Hepatocyte (in vitro differentiated cells): ENCODE measurements around the gene CAMK2G. TPM values are rescaled to one million over a fixed set of nuclear protein-coding genes. Genes with fewer than 3 reads are reported as not detected.

Experiments used
- DNase-seq: peaks from one replicate; pipeline ENCODE4 v3.0.0-alpha.2; 2016; ENCODE audit warnings: low spot score
- H2AFZ ChIP-seq: fragments of 200-600 bp; sonication (generic); 2 replicates; pipeline ENCODE4 v1.6.0; 2016; ENCODE audit warnings: antibody characterized with exemption, mild to moderate bottlenecking
- H3K27ac ChIP-seq: fragments of 200-600 bp; sonication (generic); 2 replicates; pipeline ENCODE4 v1.5.1; 2016; ENCODE audit warnings: mild to moderate bottlenecking
- H3K27me3 ChIP-seq: fragments of 200-600 bp; sonication (generic); 2 replicates; pipeline ENCODE4 v1.6.1; 2016
- H3K36me3 ChIP-seq: fragments of 200-600 bp; sonication (generic); replicated peaks from 2 replicates; pipeline ENCODE4 v1.5.1; 2016; ENCODE audit warnings: low read depth; ENCODE audit not compliant: insufficient read depth
- H3K4me1 ChIP-seq: fragments of 200-600 bp; sonication (generic); 2 replicates; pipeline ENCODE4 v1.5.1; 2016; ENCODE audit warnings: mild to moderate bottlenecking, moderate library complexity; ENCODE audit not compliant: insufficient read depth
- H3K4me2 ChIP-seq: fragments of 200-600 bp; sonication (generic); 2 replicates; pipeline ENCODE4 v1.6.0; 2016
- H3K4me3 ChIP-seq: fragments of 200-600 bp; sonication (generic); 2 replicates; pipeline ENCODE4 v1.5.1; 2016; ENCODE audit warnings: mild to moderate bottlenecking
- H3K79me2 ChIP-seq: fragments of 200-600 bp; sonication (generic); 2 replicates; pipeline ENCODE4 v1.6.0; 2017; ENCODE audit warnings: mild to moderate bottlenecking
- H3K9me2 ChIP-seq: fragments of 200-600 bp; sonication (generic); replicated peaks from 2 replicates; pipeline ENCODE4 v1.6.0; 2017; ENCODE audit warnings: mild to moderate bottlenecking; ENCODE audit not compliant: insufficient read depth
- H3K9me3 ChIP-seq: fragments of 200-600 bp; sonication (generic); 2 replicates; pipeline ENCODE4 v1.5.1; 2016; ENCODE audit warnings: low read depth, mild to moderate bottlenecking
- H4K20me1 ChIP-seq: fragments of 200-600 bp; sonication (generic); 2 replicates; pipeline ENCODE4 v1.6.0; 2016; ENCODE audit warnings: mild to moderate bottlenecking; ENCODE audit not compliant: insufficient read depth, poor library complexity, severe bottlenecking
- CTCF ChIP-seq: fragments of 200-600 bp; sonication (generic); IDR thresholded peaks from 2 replicates; pipeline ENCODE4 v1.5.1; 2016; ENCODE audit warnings: antibody characterized with exemption, mild to moderate bottlenecking; ENCODE audit not compliant: poor library complexity
- EZH2 ChIP-seq: fragments of 200-600 bp; sonication (generic); IDR thresholded peaks from 2 replicates; pipeline ENCODE4 v1.6.1; 2016; ENCODE audit warnings: antibody characterized with exemption, mild to moderate bottlenecking, borderline replicate concordance
- EZH2phosphoT487 ChIP-seq: fragments of 200-600 bp; sonication (generic); IDR thresholded peaks from one replicate; pipeline ENCODE4 v1.6.1; 2018; ENCODE audit warnings: antibody characterized with exemption, mild to moderate bottlenecking, low read depth, moderate library complexity; ENCODE audit not compliant: unreplicated experiment, severe bottlenecking
- WGBS: methylation state at CpG from one replicate; pipeline ENCODE4 v1.1.6; 2016; ENCODE audit warnings: low lambda C conversion rate; ENCODE audit errors: missing lambda C conversion rate; 5-methylcytosine and 5-hydroxymethylcytosine counted together
- polyA plus RNA-seq: library from polyadenylated mRNA; unstranded; fragments of >200 nt; fragmentation: Nextera tagmentation; extraction: Ambion mirVana; gene quantifications from 2 replicates; pipeline ENCODE4 v1.2.1, GENCODE V29; 2016
- total RNA-seq: library from RNA; depleted of rRNA; stranded (reverse); fragments of >200 nt; gene quantifications from 2 replicates; pipeline ENCODE4 v1.2.3, GENCODE V29; 2014

Gene CAMK2G
- total and polyA plus RNA-seq, 2 experiments from 2014 or later = 5.2 to 25.0 TPM

- 97% methylated on average over 32 of the region's 40 CpGs for WGBS
- H3K4me2 ChIP-seq = no peak overlapping the region
- no peak for DNase-seq
- no peaks in the 10 kb centered on the region for H4K20me1 ChIP-seq
- H3K9me3 ChIP-seq = no peaks in the 10 kb centered on the region
- H3K9me2 ChIP-seq = no peaks in the 10 kb centered on the region
- no peaks in the 10 kb centered on the region for H3K79me2 ChIP-seq
- no peak overlapping the region for H2AFZ ChIP-seq
- H3K4me1 ChIP-seq = no peaks in the 10 kb centered on the region
- H3K27ac ChIP-seq = no peak overlapping the region
- TF ChIP-seq EZH2phosphoT487 (no peak), EZH2 (no peak), CTCF (no peak)
- H3K4me3 ChIP-seq = no peak overlapping the region
- no peaks in the 10 kb centered on the region for H3K27me3 ChIP-seq
- H3K36me3 ChIP-seq = no peaks in the 10 kb centered on the region
Measured at GRCh38 chr10:73839276-73839966, 34.9 kb downstream of the CAMK2G start.

DNA sequence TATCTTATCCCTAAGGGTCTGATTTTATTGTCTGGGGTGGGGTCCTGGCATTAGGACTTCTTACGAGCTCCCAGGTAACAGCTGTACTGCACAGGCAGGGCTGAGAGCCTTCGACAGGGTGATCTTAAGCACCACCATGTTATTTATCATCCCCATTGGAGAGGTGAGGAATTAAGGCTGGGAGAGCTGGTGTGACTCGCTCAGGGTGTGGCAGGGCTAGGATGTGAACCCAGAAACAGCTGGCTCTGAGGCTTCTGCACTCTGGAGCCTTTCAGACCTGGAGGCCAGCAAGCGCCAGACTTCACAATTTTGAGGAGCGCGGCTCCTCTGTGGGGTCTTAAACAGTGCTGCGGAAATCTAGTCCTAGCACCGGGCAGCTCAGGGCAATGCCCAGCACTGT lies 35.5 kb downstream of the CAMK2G start:
- H2AFZ ChIP-seq = no peak overlapping the region
- H3K79me2 ChIP-seq = no peaks in the 10 kb centered on the region
- H3K36me3 ChIP-seq = no peaks in the 10 kb centered on the region
- H4K20me1 ChIP-seq = no peaks in the 10 kb centered on the region
- no peaks in the 10 kb centered on the region for H3K9me3 ChIP-seq
- no peaks in the 10 kb centered on the region for H3K27me3 ChIP-seq
- no peak for DNase-seq
- H3K4me3 ChIP-seq = no peak overlapping the region
- 92% methylated on average over 8 of the region's 8 CpGs for WGBS
- no peaks in the 10 kb centered on the region for H3K9me2 ChIP-seq
- TF ChIP-seq EZH2phosphoT487 = no peak
- no peak for TF ChIP-seq CTCF
- TF ChIP-seq EZH2 = no peak
- no peak overlapping the region for H3K27ac ChIP-seq
- H3K4me1 ChIP-seq = no peaks in the 10 kb centered on the region
- H3K4me2 ChIP-seq = no peak overlapping the region

DNA sequence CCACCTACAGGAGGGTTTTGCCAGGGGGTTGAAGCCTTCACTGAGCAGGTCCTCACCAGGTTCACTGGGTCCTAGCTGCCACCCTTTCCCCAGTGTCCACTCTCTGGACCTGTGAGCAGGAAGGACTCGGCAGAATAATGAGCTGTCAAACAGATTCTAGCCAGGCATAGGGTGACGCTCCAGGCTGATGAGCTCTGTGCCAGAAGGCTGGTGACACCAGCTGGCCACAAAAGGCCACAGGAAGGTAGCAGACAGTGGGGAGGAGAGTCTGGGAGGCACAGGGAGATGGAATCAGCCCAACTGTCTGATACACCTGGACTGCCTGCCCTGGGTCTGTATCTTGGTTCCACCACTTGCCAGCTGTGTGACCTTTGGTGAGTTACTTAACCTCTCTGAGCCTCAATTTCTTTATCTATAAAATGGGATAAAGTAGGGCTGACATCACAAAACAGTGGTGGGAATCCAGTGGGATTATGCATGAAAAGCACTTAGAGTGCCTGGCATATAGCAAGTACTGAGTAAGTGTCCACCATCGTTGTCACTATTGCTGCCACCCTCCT lies 36.3 kb downstream of the CAMK2G start:
- H3K27me3 ChIP-seq = no peaks in the 10 kb centered on the region
- WGBS = 71% methylated on average over 3 of the region's 3 CpGs
- no peak overlapping the region for H3K4me3 ChIP-seq
- H3K9me2 ChIP-seq = no peaks in the 10 kb centered on the region
- no peak overlapping the region for H3K27ac ChIP-seq
- no peak overlapping the region for H2AFZ ChIP-seq
- H3K79me2 ChIP-seq = no peaks in the 10 kb centered on the region
- H4K20me1 ChIP-seq = no peaks in the 10 kb centered on the region
- DNase-seq = no peak
- H3K36me3 ChIP-seq = no peaks in the 10 kb centered on the region
- H3K4me2 ChIP-seq = no peak overlapping the region
- H3K4me1 ChIP-seq = no peaks in the 10 kb centered on the region
- TF ChIP-seq EZH2phosphoT487 (no peak), EZH2 (no peak), CTCF (no peak)
- no peaks in the 10 kb centered on the region for H3K9me3 ChIP-seq
